Ramos (cell line): ENCODE measurements around the gene PGR.

Experiments used
- in situ Hi-C: fragments of 300-500 bp; cut with MboI; formaldehyde crosslinking; loops from one replicate; pipeline ENCODE4 v1.14.3; 2022; ENCODE audit warnings: low sequenced_read_pairs; ENCODE audit not compliant: unreplicated experiment

The PGR gene

DNA sequence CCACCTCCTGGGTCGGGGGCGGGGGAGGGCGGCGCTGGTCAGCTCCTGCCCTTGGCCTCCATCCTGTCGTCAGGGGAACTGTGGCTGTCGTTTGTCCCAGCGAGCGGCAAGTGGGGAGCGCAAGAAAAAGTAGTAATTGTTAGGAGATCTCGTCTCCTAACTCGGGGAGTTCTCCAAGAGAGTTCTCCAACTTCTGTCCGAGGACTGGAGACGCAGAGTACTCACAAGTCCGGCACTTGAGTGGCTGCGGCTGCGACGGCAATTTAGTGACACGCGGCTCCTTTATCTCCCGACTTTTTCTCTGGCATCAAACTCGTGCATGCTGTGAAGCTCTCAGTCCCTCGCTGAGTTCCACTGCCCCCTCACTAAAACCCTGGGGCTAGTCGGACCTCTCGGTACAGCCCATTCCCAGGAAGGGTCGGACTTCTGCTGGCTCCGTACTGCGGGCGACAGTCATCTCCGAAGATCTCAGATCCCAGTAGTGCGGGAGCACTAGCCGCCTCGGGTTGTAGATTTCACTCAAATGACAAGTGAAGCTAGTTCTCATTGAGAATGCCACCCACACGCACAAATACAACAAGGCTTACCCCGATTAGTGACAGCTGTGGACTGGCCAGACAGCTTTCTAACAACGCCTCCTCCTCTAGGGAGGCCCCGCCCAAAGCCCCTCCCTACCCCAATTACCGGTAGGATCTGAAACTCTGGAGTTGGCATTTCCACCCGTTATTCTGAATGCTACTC lies at the start of gene PGR:
Gene PGR (minus strand): TSS at position 611 of the 741 bp plus-strand sequence. CDS start 743 bp downstream, outside the sequence.
- in situ Hi-C loops: no loop called here

DNA sequence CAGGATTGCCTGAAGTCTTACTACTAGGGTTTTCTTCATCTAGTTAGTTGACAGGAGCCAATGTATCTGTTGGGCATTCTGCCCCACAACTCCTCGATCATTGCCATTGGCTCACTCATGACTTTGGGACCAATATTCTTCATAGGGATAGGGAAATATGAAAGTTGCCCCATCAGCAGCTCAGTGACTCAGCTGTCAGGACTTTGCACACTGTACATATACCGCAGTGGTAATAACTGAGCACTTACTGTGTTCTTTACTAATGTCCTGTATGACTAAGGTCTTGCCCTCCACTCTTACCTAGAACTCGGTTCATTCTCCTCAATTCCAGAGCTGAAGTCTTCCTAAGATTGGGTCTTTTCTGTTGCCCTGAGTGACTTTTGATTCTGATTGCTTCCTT lies 46.8 kb upstream of the PGR start:
- in situ Hi-C loops: no loop called here

DNA sequence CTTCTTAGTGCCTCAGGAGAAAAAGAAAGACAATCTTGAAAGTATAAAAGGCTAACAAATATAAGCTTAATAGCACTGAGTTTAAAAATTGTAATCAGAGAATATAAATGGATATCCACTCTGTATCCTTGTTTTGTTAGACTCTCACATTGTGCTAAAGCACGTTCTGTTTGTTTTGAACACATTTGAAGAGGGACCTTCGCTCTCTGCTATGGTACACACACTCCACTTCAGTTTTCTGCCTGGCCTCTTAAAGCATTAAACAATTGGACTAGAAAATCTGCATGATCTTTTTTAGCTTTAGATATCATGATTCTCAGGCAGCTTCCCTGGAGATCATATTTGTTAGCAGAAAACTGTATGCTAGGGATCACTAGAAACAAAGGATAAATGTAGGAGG lies 40.3 kb upstream of the PGR start:
- in situ Hi-C loops: no loop called here

DNA sequence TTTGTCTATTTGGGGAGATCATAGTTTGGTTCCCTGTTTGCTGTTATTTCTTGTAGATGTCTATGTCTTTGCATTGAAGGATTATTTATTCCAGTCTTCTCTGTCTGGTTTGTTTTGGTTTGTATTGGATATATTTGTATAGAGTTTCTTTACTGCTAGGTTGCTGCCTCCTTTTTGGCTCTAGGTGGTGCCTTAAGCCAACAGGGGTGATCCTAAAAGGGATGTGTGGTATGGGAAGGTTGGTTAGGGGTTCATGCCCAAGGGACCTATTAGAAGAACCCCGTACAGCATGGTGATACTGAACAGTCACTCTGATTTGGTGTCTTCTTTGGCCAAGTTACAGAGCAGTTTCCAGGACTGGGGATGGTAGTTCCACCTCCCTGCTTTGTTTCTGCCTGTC lies 36.4 kb upstream of the PGR start:
- in situ Hi-C loops: no loop called here

DNA sequence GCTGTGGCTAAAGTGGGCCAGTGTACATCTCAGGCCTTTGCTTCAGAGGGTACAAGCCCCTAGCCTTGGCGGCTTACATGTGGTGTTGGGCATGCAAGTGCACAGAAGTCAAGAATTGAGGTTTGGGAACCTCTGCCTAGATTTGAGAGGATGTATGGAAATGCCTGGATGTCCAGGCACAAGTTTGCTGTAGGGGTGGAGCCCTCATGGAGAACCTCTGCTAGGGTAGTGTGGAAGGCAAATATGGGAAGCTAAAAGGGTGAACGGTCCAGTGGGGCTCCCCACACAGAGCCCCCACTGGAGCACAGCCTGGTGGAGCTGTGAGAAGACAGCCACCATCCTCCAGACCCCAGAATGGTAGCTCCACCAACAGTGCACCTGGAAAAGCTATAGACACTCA lies 28.5 kb upstream of the PGR start:
- in situ Hi-C loops: no loop called here

DNA sequence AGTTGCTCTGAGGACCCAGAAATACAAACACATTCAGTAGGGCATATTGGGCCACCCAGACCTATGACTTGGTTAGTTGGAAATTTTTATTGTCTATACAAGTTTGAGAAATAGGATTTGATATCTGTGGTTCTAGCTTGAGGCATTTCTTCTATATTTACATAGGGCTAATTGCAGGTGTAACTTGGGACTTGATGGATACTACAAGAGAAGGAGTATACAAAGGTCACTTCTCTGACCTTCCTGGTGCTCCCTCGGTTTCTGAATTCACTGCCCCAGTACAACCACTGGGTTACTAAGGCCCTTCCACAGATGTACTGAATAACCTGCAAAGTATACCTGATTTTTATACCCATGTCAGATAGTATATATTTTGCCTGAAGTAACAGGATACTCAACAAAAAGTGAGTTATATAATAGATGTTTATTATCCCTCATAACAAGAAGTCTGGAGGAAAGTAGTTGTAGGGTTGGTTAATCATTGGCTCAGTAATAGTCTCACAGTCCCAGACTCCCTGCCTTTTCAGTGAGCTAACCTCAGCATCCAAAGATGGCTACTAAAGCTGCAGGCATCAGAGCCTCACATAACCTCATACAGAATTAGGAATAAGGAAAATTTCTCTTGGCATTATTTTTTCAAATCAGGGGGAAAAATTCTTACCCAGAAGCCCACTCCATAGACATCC lies 8.8 kb upstream of the PGR start:
- in situ Hi-C loops: no loop called here

DNA sequence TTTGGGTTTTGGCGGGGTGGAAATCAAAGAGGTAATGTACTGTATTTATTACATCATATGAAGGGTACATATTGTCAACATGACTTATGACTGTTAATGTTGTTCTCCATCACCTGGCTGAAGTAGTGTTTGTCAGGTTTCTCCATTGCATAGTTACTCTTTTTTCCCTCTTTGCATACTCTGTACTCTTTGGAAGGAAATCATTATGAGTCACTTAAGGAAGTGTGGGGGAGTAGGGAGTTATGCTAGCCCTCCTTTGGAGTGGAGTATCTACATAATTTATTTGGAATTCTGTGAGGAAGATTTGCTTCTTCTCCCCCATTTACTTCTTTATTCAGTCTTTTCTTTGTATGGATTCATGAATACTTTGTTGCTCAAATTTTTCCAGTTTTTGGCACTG lies 3.6 kb upstream of the PGR start:
- in situ Hi-C loops: no loop called here

DNA sequence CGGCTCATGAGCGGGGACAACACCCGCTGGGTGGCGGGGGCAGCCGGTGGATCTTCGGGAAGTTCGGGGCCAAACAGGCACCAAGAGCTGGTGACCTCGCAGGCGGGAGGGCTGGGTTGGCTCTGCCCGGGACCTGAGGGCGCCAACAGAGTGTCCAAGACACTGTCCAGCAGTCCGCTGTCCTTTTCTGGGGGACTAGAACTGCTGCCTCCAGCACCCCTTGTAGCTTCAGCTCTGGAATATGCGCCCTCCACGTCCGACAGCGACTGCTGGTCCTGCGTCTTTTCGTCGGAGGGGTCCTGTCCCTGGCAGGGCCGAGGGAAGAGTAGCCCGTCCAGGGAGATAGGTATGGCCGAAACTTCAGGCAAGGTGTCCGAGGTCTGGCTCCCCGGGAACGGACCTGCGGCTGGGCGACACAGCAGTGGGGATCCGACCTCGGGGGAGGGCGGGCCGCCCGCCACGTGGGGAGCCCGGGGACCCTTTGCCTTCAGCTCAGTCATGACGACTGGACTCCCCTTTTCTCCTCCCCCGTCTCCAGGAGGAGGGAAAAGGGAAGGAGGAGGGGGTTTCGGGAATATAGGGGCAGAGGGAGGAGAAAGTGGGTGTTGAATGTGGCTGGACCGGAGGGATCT lies 926 bp downstream of the PGR start:
- in situ Hi-C loops: no loop called here

DNA sequence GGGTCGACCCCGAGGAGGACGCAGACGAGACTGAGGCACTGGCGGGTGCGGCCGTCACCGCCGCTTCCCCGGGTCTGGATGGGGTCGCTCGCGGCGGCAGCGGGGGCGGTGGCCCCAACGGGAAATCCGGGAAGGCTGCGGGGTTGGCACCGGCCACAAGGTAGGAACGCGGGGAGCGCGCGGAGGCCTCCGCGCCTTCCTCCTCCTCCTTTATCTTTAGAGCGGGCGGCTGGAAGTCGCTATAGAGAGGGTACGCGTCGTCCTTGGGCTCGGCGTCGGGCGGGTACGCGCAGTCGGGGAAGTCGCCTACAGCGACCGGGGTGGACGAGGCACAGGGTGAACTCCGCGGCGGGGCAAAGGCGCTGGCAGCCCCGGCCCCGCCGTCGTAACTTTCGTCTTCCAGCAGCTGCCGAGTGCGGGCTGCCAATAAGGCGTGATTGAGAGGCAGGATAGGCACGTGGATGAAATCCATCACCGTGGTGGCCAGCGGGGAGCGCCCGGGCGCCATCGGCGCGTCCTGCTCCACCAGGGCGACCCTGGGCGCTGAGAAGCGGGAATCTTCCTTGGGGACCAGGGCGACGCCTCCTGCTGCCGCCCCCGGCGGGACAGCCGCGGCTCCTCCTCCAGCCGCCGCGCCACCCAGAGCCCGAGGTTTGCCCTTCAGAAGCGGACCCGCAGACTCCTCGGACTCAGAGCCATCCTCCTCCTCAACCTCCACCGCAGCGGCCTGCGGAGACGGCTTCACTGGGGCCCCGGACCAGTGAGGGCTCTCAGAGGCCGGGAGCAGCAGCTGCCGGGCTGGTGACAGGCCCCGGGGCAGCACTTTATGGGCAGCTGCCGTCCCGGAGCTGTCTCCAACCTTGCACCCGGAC lies 1.7 kb downstream of the PGR start:
- in situ Hi-C loops: no loop called here

DNA sequence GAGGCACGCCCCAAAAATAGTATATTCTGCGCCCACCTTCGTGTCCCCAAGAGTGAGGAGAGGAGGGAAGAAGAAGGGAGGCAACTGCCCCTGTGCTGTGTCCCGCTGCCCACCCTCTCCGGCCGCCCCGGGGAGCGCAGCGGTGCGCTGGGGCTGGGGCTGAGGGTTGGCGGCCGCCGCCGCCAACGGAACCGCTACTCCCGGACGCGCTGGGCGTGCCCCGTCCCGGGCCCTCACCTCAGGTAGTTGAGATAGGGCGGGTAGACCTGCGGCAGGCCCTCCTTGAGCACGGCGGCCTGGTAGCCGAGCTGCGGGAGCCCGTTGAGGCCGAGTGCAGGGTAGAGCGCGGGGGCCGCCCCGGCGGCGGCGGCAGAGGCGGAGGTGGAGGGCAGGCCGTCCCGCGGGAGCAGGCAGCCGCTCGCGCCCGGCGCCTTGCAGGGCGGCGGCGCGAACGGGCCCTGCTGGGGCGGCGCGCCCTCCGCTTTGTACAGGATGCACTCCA lies 2.4 kb downstream of the PGR start:
- in situ Hi-C loops: no loop called here

DNA sequence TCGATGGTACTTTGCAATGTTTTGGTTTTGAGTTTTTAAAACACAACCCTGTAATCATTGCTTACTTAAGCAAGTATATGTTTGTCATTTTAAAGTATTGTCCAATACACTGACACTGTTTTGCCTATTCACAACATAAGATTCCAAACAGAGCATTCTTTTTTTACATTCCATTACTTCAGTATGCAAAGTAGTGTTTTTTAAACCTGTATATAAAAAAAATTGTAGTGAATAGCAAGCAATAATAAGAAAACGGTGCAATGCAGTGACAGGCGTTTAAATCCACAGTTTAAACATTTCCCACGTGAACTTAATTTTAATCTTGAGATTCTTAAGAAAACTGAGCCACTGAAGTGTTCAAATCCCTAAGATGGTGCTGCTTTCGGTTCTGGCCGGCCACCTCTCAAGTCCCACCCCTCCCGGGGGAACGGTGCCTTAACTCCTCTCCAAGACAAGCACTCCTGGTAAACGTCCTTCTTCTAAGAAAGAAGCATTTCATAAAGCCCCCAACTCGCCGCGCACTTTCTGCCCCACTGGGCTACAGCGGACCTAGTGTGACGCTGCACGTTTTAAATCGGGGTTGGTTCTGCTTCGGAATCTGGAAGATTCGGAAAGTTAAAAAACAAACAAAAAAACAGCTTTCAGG lies 2.9 kb downstream of the PGR start:
- in situ Hi-C loops: no loop called here

DNA sequence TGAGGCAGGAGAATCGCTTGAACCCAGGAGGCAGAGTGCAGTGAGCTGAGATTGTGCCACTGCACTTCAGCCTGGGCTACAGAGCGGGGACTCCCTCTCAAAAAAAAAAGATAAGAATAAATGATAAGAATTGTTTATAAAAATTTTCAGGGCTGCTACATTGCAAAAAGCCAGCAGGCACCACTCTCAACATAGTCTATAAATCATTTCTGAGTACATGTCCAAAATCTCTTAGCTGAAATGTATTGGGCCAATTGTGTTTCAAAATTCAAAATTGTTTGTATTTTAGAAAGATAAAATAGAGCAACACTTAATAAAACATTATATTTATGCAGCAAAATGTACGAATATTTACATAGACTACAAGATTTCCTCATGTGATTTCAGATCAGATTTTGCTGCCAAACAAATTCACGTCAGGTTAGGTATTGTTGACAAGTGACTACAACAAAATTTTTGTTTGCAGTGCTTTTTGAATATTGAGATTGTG lies 13.9 kb downstream of the PGR start:
- in situ Hi-C loops: no loop called here

DNA sequence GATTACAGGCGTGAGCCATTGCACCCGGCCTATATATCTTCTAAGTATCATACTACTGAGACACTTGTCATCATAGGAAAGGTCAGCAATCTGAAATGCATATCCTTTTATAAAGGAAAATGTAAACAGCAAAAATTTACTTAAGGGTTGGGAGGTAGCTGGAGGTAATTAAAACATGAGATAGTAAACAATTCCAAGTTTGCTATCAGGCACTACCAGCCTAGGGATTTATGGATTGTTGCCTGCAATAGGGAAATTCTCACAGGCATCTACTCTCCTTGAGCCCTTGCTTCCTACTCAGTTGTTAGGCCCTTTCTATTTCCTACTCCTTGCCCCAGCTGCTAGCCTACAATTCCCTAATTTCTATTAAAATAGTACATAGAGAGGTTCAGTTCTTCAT lies 16.1 kb downstream of the PGR start:
- in situ Hi-C loops: no loop called here

DNA sequence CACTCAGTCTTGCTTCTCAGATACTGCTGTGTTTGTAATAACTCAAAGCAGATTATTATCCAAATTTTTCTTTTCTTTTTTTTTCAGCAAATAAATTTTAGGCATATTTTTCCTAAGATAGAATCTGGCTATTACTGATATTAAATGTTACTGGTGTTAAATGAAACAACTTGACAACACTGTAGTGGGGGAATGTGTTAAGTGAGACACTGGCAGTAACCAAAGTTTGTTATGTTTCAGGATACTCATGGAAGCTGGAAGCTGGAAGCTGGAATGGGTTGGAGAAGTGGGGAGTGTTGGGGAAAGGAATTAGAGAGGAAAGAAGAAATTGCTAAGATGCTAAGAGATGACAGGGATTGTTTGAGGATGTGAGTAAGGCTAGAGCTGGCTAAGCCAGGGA lies 24.9 kb downstream of the PGR start:
- in situ Hi-C loops: no loop called here

DNA sequence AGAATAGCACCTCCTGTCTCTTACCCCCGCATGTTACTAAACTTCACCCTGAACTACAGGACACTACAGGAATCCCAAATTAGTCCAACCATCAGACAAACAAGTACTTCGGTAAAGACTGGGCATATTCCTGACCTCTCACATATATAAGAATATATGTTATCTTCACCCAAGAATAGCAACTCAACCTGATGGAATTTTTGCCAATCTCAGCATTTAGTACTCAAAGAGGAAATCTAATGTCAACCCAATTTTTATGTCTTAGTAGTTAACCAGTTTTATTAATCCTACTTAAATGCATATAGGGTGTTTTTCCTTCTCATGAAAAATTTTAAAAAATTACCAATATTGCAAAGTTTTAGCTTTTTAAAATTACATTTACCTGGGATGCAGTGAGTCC lies 26.2 kb downstream of the PGR start:
- in situ Hi-C loops: no loop called here

DNA sequence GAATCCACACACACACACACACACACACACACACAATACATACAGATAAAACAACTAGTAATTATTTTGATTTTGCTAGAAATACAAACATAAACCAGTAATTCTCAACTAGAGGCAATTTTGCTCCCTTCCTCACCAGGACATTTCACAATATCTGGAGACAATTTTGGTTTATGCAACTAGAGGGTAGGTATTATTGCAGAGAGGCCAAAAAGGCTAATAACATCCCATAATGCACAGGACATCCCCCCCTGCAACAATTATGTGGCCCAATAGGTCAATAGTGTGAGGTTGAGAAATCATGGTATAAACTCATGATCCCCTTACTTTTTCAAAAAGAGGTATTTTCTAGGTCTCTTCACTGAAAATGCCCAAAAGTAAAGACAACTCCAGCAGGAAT lies 29.0 kb downstream of the PGR start:
- in situ Hi-C loops: no loop called here

DNA sequence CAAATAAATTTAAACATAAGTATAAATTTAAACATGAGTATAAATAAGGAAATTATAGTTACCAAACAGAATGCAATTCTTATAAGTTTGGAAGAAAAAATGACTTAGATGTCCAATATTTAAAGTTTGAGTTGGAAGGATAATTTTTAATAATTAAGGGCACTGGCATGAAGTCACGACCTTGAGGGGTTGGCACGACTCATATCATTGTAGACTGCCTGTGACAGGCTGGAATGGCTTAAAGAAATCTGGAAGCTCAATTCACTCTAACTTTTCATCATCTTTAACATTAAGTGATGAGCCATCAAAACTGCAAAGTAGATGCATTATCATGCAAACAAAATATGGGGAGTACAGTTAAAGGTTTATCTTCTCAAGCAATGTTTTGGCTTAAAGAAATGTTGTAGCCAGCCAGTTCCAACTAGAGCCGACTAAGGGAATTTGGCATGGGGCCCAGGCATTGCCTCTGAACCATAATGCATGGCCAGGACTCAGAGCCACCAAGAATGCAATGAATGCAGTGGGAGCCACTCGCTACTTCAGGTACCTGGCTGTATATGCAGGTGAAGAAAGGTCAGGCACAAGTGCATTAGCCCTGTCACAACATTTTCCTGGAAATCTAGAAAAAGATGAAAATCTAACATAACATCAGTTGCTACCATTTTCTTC lies 33.4 kb downstream of the PGR start:
- in situ Hi-C loops: no loop called here

DNA sequence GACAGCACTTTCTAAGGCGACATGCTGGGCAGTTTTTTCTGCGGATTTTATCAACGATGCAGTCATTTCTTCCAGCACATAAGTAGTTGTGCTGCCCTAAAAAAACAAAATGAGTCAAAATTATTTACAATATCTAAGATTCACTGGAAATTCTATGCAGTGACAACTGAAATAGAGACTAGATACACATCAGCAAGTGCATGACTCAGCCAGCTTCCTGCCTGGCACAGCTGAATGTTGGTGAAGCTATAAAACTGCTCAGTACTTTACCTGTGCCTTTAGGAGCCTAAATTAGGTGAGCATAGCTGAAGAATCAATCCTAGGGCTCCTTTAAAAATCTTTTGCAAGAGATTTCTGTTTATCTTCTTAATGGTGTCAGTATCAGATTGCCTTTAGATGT lies 37.8 kb downstream of the PGR start:
- in situ Hi-C loops: no loop called here

DNA sequence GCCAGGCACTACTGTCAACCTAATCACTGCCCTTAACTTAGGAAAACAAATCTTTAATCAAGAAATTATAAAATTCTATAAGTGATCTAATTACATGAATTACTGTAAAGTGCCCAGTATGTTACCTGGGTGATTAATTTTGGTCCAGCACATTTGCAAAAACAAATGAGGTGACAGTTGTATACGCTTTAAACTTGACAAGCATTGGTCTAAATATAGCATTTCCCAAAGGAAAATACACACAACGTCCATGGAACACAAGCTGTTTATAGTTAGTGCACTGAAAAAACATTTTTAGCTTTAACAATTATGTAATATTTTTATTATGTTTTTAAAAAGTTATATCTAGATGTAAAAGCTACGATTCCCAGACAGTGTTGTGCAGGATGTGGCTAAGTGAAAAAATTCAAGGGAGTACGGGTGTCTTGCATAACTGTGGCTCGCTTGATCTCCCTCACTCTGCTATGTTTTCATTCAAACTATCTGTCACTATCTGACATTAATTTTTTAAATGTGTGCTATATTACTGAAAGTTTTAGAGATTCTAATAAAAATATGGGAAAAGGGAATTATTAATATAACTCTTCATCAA lies 38.8 kb downstream of the PGR start:
- in situ Hi-C loops: no loop called here
